GM23338 (cell line): ENCODE measurements around the gene BTBD18. TPM values are rescaled to one million over a fixed set of nuclear protein-coding genes. Genes with fewer than 3 reads are reported as not detected.
A peak's percentile ranks its signal among the peaks of the same experiment; 100 is the strongest.

Source experiments
- ATAC-seq: fragments of 200-7000 bp; cut with Tn5 transposase; 3 replicates; pipeline ENCODE4 v1.9.1; 2020
- DNase-seq: peaks from one replicate; pipeline ENCODE4 v3.0.0-alpha.2; 2015; ENCODE audit warnings: low spot score
- H2AFZ ChIP-seq: fragments of 200-600 bp; sonication (generic); 2 replicates; pipeline ENCODE4 v1.8.0; 2016; ENCODE audit warnings: antibody characterized with exemption, mild to moderate bottlenecking, moderate library complexity
- H3F3A ChIP-seq: fragments of 200-600 bp; sonication (generic); replicated peaks from 2 replicates; pipeline ENCODE4 v1.8.0; 2017; ENCODE audit warnings: antibody characterized with exemption, mixed run types, low read depth
- H3K27ac ChIP-seq: fragments of 200-600 bp; sonication (generic); 2 replicates; pipeline ENCODE4 v1.6.1; 2016; ENCODE audit warnings: low read depth
- H3K27me3 ChIP-seq: fragments of 200-600 bp; sonication (generic); 2 replicates; pipeline ENCODE4 v1.8.0; 2016; ENCODE audit warnings: mild to moderate bottlenecking, mixed run types, moderate library complexity; ENCODE audit not compliant: insufficient read depth
- H3K36me3 ChIP-seq: fragments of 200-600 bp; sonication (generic); 2 replicates; pipeline ENCODE4 v1.8.0; 2016; ENCODE audit warnings: mild to moderate bottlenecking; ENCODE audit not compliant: insufficient read depth
- H3K4me1 ChIP-seq: fragments of 200-600 bp; sonication (generic); 2 replicates; pipeline ENCODE4 v1.8.0; 2016; ENCODE audit warnings: mild to moderate bottlenecking, moderate library complexity; ENCODE audit not compliant: insufficient read depth
- H3K4me2 ChIP-seq: fragments of 200-600 bp; sonication (generic); 2 replicates; pipeline ENCODE4 v1.7.1; 2017; ENCODE audit warnings: mixed run types
- H3K4me3 ChIP-seq: fragments of 200-600 bp; sonication (generic); 2 replicates; pipeline ENCODE4 v1.6.1; 2016; ENCODE audit warnings: mixed run types
- H3K79me2 ChIP-seq: fragments of 200-600 bp; sonication (generic); replicated peaks from 2 replicates; pipeline ENCODE4 v1.8.0; 2017; ENCODE audit warnings: mild to moderate bottlenecking; ENCODE audit not compliant: insufficient read depth
- H3K9me2 ChIP-seq: fragments of 200-600 bp; sonication (generic); 2 replicates; pipeline ENCODE4 v1.8.0; 2017; ENCODE audit not compliant: insufficient read depth
- H4K20me1 ChIP-seq: fragments of 200-600 bp; sonication (generic); replicated peaks from 2 replicates; pipeline ENCODE4 v1.8.0; 2017; ENCODE audit warnings: mild to moderate bottlenecking; ENCODE audit not compliant: insufficient read depth
- H3K27ac Mint-ChIP-seq: 2 replicates; pipeline ENCODE4 v1.8.0; 2020; ENCODE audit warnings: inconsistent platforms, mild to moderate bottlenecking, moderate library complexity, mixed read lengths
- H3K27me3 Mint-ChIP-seq: 3 replicates; pipeline ENCODE4 v1.8.0; 2022; ENCODE audit warnings: low read depth, mild to moderate bottlenecking, moderate library complexity, mixed read lengths, inconsistent platforms; ENCODE audit not compliant: insufficient read depth, poor library complexity
- H3K36me3 Mint-ChIP-seq: 3 replicates; pipeline ENCODE4 v1.8.0; 2021; ENCODE audit warnings: low read depth, mild to moderate bottlenecking, inconsistent platforms, moderate library complexity, mixed read lengths
- H3K4me1 Mint-ChIP-seq: 3 replicates; pipeline ENCODE4 v1.8.0; 2020; ENCODE audit warnings: mild to moderate bottlenecking, inconsistent platforms, mixed read lengths
- H3K4me3 Mint-ChIP-seq: 3 replicates; pipeline ENCODE4 v1.8.0; 2021; ENCODE audit warnings: moderate library complexity, mild to moderate bottlenecking, inconsistent platforms, mixed read lengths
- H3K9me3 Mint-ChIP-seq: 3 replicates; pipeline ENCODE4 v1.8.0; 2020; ENCODE audit warnings: moderate library complexity, mild to moderate bottlenecking, inconsistent platforms, mixed read lengths
- CREB1 ChIP-seq: fragments of 250-450 bp; sonication (Bioruptor Pico); IDR thresholded peaks from 2 replicates; pipeline ENCODE4 v1.5.0; 2020; ENCODE audit warnings: low read depth, mild to moderate bottlenecking, moderate library complexity
- EZH2 ChIP-seq: fragments of 200-600 bp; sonication (generic); IDR thresholded peaks from one replicate; pipeline ENCODE4 v1.8.0; 2017; ENCODE audit warnings: antibody characterized with exemption, mild to moderate bottlenecking, low read depth; ENCODE audit not compliant: unreplicated experiment
- EZH2phosphoT487 ChIP-seq: fragments of 200-600 bp; sonication (generic); IDR thresholded peaks from one replicate; pipeline ENCODE4 v1.8.1; 2018; ENCODE audit warnings: antibody characterized with exemption; ENCODE audit not compliant: unreplicated experiment
- POLR2AphosphoS5 ChIP-seq: IDR thresholded peaks from 2 replicates; pipeline ENCODE4 v1.6.1; 2016; ENCODE audit warnings: antibody characterized with exemption, low read depth
- STAT1 ChIP-seq: IDR thresholded peaks from one replicate; pipeline ENCODE4 v1.6.1; 2016; ENCODE audit warnings: antibody characterized with exemption; ENCODE audit not compliant: unreplicated experiment
- ZNF331 ChIP-seq: fragments of 250-450 bp; sonication (Bioruptor Pico); IDR thresholded peaks from 2 replicates; pipeline ENCODE4 v1.5.0; 2020; ENCODE audit warnings: low read depth, mild to moderate bottlenecking, moderate library complexity
- polyA plus RNA-seq: library from polyadenylated mRNA; unstranded; fragments of >200 nt; fragmentation: Nextera tagmentation; extraction: Ambion mirVana; gene quantifications from 2 replicates; pipeline ENCODE4 v1.2.1, GENCODE V29; 2016
- total RNA-seq: library from RNA; depleted of rRNA; stranded (reverse); fragments of >200 nt; shearing (Covaris generic); gene quantifications from 2 replicates; pipeline ENCODE4 v1.2.3, GENCODE V29; 2014
- TF ChIP-seq, protein P1 (sequence below): IDR thresholded peaks from 2 replicates; pipeline ENCODE4 v1.6.1; 2016; ENCODE audit warnings: antibody characterized with exemption
- TF ChIP-seq, protein P2 (sequence below): IDR thresholded peaks from one replicate; pipeline ENCODE4 v1.6.1; 2018; ENCODE audit warnings: antibody characterized with exemption; ENCODE audit not compliant: unreplicated experiment
- TF ChIP-seq, protein P3 (sequence below), 2 experiments: fragments of 200-600 bp in 1 of 2; sonication (generic) in 1 of 2; conservative IDR thresholded peaks; 2 replicates each; pipeline versions ENCODE4 v1.5.1 to v1.6.1; 2016 to 2017; ENCODE audit warnings: antibody characterized with exemption in 2 of 2, low read depth in 2 of 2, mild to moderate bottlenecking in 2 of 2, moderate library complexity in 1 of 2

BTBD18 gene
- total and polyA plus RNA-seq, 2 experiments from 2014 or later = 0.29 TPM; not detected in 1

DNA sequence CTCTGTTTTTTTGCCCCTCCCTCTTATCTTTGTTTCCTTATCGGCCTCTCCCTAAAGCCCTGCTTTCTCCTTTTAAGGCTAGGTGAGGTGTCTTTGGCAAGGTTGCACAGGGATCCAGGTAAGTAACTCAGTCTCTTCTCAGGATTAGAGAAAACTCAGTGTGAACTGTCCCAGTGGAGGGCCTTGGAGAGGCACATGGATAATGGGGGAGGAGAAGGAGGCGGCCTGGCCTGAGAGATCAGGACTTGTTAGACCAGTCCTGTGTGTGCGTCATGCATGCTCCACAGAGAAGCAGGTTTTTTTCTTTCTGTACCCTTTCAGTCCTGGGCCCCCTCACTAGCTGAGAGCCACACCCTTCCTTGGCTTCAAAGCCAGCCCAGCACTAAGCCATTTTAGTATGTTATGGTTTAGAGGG is 29.9 kb upstream of the BTBD18 start:
- Histone ChIP-seq H3F3A (no peaks in the 10 kb centered on the region; the same call in 1 of the 2 replicates), H3K4me2 (peak overlapping the region; percentile 57), H3K79me2 (peaks cover 89% of the 10 kb centered on the region), H3K4me1 (peaks cover 47% of the 10 kb centered on the region), H2AFZ (no peak overlapping the region), H3K4me3 (peak overlapping the region; percentile 21), H3K9me2 (no peaks in the 10 kb centered on the region), H3K27me3 (no peaks in the 10 kb centered on the region), H4K20me1 (no peaks in the 10 kb centered on the region; the same call in 1 of the 2 replicates), H3K36me3 (no peaks in the 10 kb centered on the region), H3K27ac (peak overlapping the region; percentile 98)
- Mint-ChIP-seq H3K4me3 (peak overlapping the region; percentile 68), H3K9me3 (no peaks in the 10 kb centered on the region), H3K27me3 (peaks cover 8% of the 10 kb centered on the region), H3K4me1 (peaks cover 74% of the 10 kb centered on the region), H3K36me3 (peaks cover 2% of the 10 kb centered on the region; the same call in 1 of the 3 replicates), H3K27ac (peak overlapping the region; percentile 99)
- DNase-seq (peak; percentile 92), ATAC-seq (peak; percentile 75)
- peak; percentile 83 for TF ChIP-seq CREB1 (CRISPR knock-in tag)
- TF ChIP-seq, protein P1, sequence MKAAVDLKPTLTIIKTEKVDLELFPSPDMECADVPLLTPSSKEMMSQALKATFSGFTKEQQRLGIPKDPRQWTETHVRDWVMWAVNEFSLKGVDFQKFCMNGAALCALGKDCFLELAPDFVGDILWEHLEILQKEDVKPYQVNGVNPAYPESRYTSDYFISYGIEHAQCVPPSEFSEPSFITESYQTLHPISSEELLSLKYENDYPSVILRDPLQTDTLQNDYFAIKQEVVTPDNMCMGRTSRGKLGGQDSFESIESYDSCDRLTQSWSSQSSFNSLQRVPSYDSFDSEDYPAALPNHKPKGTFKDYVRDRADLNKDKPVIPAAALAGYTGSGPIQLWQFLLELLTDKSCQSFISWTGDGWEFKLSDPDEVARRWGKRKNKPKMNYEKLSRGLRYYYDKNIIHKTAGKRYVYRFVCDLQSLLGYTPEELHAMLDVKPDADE = no peak

DNA sequence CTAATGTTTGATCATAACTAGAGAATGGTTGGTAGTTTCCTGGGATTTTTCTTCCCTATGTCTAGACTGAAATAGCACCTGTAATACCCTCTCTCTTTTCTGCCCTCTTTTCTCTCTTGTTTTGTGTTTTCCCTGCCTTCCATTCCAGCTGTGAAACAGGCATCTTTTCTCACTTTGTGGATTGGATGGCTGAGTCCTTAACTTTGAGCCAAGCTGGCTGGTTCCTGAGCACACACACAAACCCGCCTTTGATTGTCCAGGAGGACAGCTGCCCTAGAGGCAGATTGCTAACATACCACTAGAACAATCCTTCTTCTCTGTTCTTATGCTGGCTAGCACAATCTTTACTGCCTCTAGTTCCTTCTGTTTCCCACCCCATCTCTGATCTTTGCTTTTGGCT is 27.7 kb upstream of the BTBD18 start:
- Histone ChIP-seq H3F3A (no peaks in the 10 kb centered on the region; the same call in 1 of the 2 replicates), H3K36me3 (no peaks in the 10 kb centered on the region), H3K4me1 (peaks cover 59% of the 10 kb centered on the region), H4K20me1 (no peaks in the 10 kb centered on the region; the same call in 1 of the 2 replicates), H2AFZ (no peak overlapping the region), H3K79me2 (peaks cover 89% of the 10 kb centered on the region), H3K27ac (peak overlapping the region; percentile 98), H3K27me3 (no peaks in the 10 kb centered on the region), H3K4me3 (peak overlapping the region; percentile 28), H3K9me2 (no peaks in the 10 kb centered on the region), H3K4me2 (peak overlapping the region; percentile 57)
- Mint-ChIP-seq H3K27me3 (peaks cover 10% of the 10 kb centered on the region), H3K4me3 (peak overlapping the region; percentile 50), H3K27ac (peak overlapping the region; percentile 99), H3K36me3 (peaks cover 2% of the 10 kb centered on the region; the same call in 1 of the 3 replicates), H3K4me1 (peaks cover 84% of the 10 kb centered on the region), H3K9me3 (no peaks in the 10 kb centered on the region)
- peak; percentile 18 for ATAC-seq
- peak; percentile 84 for DNase-seq
- TF ChIP-seq EZH2phosphoT487 (no peak), STAT1 (no peak), EZH2 (no peak), ZNF331 (CRISPR knock-in tag) (no peak), CREB1 (CRISPR knock-in tag) (no peak), POLR2AphosphoS5 (no peak)
- TF ChIP-seq, protein P2, sequence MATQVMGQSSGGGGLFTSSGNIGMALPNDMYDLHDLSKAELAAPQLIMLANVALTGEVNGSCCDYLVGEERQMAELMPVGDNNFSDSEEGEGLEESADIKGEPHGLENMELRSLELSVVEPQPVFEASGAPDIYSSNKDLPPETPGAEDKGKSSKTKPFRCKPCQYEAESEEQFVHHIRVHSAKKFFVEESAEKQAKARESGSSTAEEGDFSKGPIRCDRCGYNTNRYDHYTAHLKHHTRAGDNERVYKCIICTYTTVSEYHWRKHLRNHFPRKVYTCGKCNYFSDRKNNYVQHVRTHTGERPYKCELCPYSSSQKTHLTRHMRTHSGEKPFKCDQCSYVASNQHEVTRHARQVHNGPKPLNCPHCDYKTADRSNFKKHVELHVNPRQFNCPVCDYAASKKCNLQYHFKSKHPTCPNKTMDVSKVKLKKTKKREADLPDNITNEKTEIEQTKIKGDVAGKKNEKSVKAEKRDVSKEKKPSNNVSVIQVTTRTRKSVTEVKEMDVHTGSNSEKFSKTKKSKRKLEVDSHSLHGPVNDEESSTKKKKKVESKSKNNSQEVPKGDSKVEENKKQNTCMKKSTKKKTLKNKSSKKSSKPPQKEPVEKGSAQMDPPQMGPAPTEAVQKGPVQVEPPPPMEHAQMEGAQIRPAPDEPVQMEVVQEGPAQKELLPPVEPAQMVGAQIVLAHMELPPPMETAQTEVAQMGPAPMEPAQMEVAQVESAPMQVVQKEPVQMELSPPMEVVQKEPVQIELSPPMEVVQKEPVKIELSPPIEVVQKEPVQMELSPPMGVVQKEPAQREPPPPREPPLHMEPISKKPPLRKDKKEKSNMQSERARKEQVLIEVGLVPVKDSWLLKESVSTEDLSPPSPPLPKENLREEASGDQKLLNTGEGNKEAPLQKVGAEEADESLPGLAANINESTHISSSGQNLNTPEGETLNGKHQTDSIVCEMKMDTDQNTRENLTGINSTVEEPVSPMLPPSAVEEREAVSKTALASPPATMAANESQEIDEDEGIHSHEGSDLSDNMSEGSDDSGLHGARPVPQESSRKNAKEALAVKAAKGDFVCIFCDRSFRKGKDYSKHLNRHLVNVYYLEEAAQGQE = no peak
- TF ChIP-seq, protein P1 = no peak
- TF ChIP-seq, protein P3, sequence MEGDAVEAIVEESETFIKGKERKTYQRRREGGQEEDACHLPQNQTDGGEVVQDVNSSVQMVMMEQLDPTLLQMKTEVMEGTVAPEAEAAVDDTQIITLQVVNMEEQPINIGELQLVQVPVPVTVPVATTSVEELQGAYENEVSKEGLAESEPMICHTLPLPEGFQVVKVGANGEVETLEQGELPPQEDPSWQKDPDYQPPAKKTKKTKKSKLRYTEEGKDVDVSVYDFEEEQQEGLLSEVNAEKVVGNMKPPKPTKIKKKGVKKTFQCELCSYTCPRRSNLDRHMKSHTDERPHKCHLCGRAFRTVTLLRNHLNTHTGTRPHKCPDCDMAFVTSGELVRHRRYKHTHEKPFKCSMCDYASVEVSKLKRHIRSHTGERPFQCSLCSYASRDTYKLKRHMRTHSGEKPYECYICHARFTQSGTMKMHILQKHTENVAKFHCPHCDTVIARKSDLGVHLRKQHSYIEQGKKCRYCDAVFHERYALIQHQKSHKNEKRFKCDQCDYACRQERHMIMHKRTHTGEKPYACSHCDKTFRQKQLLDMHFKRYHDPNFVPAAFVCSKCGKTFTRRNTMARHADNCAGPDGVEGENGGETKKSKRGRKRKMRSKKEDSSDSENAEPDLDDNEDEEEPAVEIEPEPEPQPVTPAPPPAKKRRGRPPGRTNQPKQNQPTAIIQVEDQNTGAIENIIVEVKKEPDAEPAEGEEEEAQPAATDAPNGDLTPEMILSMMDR (conservative IDR thresholded peaks at IDR 0.05; ENCODE audit: low read depth in 2 of 2) = no peak
